HepG2 (cell line): Measurements from ENCODE around the gene PIP4K2B. TPM values are rescaled to one million over a fixed set of nuclear protein-coding genes. Genes with fewer than 3 reads are reported as not detected.

Experiments used
- ATF2 ChIP-seq: sonication (generic); formaldehyde crosslinking; IDR thresholded peaks from 2 replicates; pipeline ENCODE4 v1.4.0; 2020; ENCODE audit warnings: missing genetic modification reagents
- CENPT ChIP-seq: sonication (generic); formaldehyde crosslinking; IDR thresholded peaks from 2 replicates; pipeline ENCODE4 v1.8.0; 2022; ENCODE audit warnings: low read depth, mild to moderate bottlenecking, moderate library complexity, missing genetic modification reagents
- EHMT2 ChIP-seq: fragments of 200-600 bp; sonication (generic); IDR thresholded peaks from 2 replicates; pipeline ENCODE4 v1.7.0; 2017; ENCODE audit warnings: antibody characterized with exemption, low read depth, low read length, borderline replicate concordance
- FOXP4 ChIP-seq: sonication (generic); formaldehyde crosslinking; IDR thresholded peaks from 2 replicates; pipeline ENCODE4 v1.4.0; 2020; ENCODE audit warnings: missing genetic modification reagents
- MTF2 ChIP-seq: sonication (generic); formaldehyde crosslinking; IDR thresholded peaks from 2 replicates; pipeline ENCODE4 v1.5.0; 2020; ENCODE audit warnings: missing genetic modification reagents, borderline replicate concordance
- SP2 ChIP-seq: sonication (generic); formaldehyde crosslinking; IDR thresholded peaks from 2 replicates; pipeline ENCODE4 v1.5.1; 2020; ENCODE audit warnings: mild to moderate bottlenecking, missing genetic modification reagents
- ZNF335 ChIP-seq: sonication (generic); formaldehyde crosslinking; IDR thresholded peaks from 2 replicates; pipeline ENCODE4 v1.4.0; 2020; ENCODE audit warnings: missing genetic modification reagents
- ZNF629 ChIP-seq: sonication (generic); formaldehyde crosslinking; conservative IDR thresholded peaks from 2 replicates; pipeline ENCODE4 v1.5.0; 2020; ENCODE audit warnings: missing genetic modification reagents
- ZNF670 ChIP-seq: sonication (generic); formaldehyde crosslinking; IDR thresholded peaks from 2 replicates; pipeline ENCODE4 v1.8.0; 2022; ENCODE audit warnings: mild to moderate bottlenecking, missing genetic modification reagents, borderline replicate concordance
- polyA plus RNA-seq, 8 experiments: library from polyadenylated mRNA; depleted of rRNA in 3 of 8; stranded (reverse) in 7 of 8; unstranded in 1 of 8; fragments of >200 nt; fragmentation: Illumina TruSeq in 4 of 8; extraction: Trizol in 4 of 8; gene quantifications; 2 replicates each; pipeline versions ENCODE4 v1.2.1 to v1.2.3, GENCODE V29; 2011 to 2016; ENCODE audit warnings: low read depth in 4 of 8, missing spikeins in 1 of 8, mixed read lengths in 1 of 8; ENCODE audit not compliant: insufficient read depth in 1 of 8
- total RNA-seq, 5 experiments: library from RNA; depleted of rRNA; stranded (reverse); fragments of >200 nt; fragmentation: Illumina TruSeq; extraction: Trizol; gene quantifications; 2 replicates each; pipeline ENCODE4 v1.2.3, GENCODE V29; 2016; ENCODE audit warnings: low read depth in 1 of 5
- TF ChIP-seq, protein P1 (sequence below): sonication (generic); formaldehyde crosslinking; IDR thresholded peaks from 2 replicates; pipeline ENCODE4 v1.5.0; 2020; ENCODE audit warnings: mild to moderate bottlenecking, missing genetic modification reagents, borderline replicate concordance
- TF ChIP-seq, protein P2 (sequence below), 2 experiments: fragments of 450-650 bp in 1 of 2; sonication (generic) in 1 of 2; formaldehyde crosslinking in 1 of 2; IDR thresholded peaks; 2 replicates each; pipeline versions ENCODE4 v1.6.1 to v1.8.0; 2016 to 2022; ENCODE audit warnings: antibody characterized with exemption in 1 of 2, mild to moderate bottlenecking in 1 of 2, missing genetic modification reagents in 1 of 2

PIP4K2B gene
- total and polyA plus RNA-seq, 2 of the 13 experiments (the other 11 are each of a cell fraction or from before 2014, with no cell fraction given), result 20.4 to 54.0 TPM

DNA sequence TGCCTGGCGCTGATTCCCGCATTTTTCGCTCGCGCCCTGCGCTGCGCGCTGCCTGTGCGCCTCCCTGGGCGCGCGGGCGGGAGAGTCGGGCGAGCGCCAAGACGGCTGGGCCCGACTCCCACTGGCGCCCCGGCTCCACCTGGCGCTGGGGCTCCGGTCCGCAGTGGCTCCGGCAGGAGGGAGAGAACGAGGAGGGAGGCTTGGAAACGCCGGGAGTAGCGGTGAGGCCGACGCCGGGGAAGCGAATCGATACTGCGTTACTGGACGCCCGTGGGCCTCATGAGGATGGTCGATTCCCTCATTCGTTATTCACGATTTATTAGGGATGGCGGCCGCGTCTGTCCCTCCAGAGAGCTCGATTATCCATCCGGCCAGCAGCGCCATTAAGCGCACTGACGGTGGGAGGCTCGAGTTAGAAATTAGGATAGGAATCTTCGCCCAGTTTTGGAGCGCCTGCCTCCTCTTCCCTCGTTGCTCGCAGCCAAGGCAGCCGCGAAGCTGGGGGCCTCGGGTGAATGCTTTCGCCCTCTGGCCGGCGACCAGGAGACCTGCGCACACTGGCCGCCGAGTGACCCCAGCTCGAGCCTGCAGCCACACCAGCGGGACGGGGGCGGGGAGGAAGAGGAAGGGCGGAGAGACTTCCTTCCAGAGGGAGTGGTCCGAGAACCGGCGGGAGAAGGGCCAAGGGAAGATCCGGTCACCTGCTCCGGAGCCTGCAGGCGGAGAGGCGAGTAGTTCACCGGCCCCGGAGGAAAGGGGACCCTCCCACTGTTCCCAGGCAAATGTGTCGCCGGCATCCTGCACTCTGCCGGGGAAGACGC, 49.9 kb downstream of the PIP4K2B start (continued):
- TF ChIP-seq FOXP4, result peak; percentile 75
- TF ChIP-seq ZNF335 (CRISPR knock-in tag), result no peak; the same call in 1 of the 2 replicates
- TF ChIP-seq CENPT (CRISPR knock-in tag), result peak; percentile 76
- TF ChIP-seq EHMT2, result no peak
- no peak for TF ChIP-seq ATF2 (CRISPR knock-in tag)
- TF ChIP-seq, protein P1, sequence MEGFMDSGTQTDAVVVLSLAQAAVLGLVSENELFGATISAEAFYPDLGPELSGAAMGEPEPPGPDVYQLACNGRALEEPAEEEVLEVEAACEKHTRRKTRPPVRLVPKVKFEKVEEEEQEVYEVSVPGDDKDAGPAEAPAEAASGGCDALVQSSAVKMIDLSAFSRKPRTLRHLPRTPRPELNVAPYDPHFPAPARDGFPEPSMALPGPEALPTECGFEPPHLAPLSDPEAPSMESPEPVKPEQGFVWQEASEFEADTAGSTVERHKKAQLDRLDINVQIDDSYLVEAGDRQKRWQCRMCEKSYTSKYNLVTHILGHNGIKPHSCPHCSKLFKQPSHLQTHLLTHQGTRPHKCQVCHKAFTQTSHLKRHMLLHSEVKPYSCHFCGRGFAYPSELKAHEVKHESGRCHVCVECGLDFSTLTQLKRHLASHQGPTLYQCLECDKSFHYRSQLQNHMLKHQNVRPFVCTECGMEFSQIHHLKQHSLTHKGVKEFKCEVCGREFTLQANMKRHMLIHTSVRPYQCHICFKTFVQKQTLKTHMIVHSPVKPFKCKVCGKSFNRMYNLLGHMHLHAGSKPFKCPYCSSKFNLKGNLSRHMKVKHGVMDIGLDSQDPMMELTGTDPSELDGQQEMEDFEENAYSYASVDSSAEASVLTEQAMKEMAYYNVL (CRISPR knock-in tag), result peak; percentile 60
- TF ChIP-seq ZNF670 (CRISPR knock-in tag), result peak; percentile 5; the same call in 1 of the 2 replicates
- TF ChIP-seq, protein P2, sequence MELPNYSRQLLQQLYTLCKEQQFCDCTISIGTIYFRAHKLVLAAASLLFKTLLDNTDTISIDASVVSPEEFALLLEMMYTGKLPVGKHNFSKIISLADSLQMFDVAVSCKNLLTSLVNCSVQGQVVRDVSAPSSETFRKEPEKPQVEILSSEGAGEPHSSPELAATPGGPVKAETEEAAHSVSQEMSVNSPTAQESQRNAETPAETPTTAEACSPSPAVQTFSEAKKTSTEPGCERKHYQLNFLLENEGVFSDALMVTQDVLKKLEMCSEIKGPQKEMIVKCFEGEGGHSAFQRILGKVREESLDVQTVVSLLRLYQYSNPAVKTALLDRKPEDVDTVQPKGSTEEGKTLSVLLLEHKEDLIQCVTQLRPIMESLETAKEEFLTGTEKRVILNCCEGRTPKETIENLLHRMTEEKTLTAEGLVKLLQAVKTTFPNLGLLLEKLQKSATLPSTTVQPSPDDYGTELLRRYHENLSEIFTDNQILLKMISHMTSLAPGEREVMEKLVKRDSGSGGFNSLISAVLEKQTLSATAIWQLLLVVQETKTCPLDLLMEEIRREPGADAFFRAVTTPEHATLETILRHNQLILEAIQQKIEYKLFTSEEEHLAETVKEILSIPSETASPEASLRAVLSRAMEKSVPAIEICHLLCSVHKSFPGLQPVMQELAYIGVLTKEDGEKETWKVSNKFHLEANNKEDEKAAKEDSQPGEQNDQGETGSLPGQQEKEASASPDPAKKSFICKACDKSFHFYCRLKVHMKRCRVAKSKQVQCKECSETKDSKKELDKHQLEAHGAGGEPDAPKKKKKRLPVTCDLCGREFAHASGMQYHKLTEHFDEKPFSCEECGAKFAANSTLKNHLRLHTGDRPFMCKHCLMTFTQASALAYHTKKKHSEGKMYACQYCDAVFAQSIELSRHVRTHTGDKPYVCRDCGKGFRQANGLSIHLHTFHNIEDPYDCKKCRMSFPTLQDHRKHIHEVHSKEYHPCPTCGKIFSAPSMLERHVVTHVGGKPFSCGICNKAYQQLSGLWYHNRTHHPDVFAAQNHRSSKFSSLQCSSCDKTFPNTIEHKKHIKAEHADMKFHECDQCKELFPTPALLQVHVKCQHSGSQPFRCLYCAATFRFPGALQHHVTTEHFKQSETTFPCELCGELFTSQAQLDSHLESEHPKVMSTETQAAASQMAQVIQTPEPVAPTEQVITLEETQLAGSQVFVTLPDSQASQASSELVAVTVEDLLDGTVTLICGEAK (IDR thresholded peaks at IDR 0.05), result no peak
- TF ChIP-seq, protein P2 (CRISPR knock-in tag; IDR thresholded peaks at IDR 0.05), result peak; percentile 22
- no peak for TF ChIP-seq ZNF629 (CRISPR knock-in tag)
- no peak for TF ChIP-seq SP2 (CRISPR knock-in tag)
- peak; percentile 34; the same call in 1 of the 2 replicates for TF ChIP-seq MTF2
